NCI-H2081 (cell line): ENCODE results near the gene CEP72.
"Not testable (repeated sequence)": the region's sequence is repeated elsewhere in the genome, so short reads cannot be mapped to it uniquely, and the experiment has no call there.

ENCODE experiments used
- DNase-seq, 2 experiments: peaks; one replicate each; lab custom pipeline; 2025; lab: John Stamatoyannopoulos, UW

Gene CEP72

GRCh38 chr5:672329-673160, 60.4 kb downstream of the CEP72 start:
- DNase-seq = peak; percentile 98 to 99

- no peak for DNase-seq
Measured at GRCh38 chr5:673161-673830, 61.2 kb downstream of the CEP72 start.

DNA sequence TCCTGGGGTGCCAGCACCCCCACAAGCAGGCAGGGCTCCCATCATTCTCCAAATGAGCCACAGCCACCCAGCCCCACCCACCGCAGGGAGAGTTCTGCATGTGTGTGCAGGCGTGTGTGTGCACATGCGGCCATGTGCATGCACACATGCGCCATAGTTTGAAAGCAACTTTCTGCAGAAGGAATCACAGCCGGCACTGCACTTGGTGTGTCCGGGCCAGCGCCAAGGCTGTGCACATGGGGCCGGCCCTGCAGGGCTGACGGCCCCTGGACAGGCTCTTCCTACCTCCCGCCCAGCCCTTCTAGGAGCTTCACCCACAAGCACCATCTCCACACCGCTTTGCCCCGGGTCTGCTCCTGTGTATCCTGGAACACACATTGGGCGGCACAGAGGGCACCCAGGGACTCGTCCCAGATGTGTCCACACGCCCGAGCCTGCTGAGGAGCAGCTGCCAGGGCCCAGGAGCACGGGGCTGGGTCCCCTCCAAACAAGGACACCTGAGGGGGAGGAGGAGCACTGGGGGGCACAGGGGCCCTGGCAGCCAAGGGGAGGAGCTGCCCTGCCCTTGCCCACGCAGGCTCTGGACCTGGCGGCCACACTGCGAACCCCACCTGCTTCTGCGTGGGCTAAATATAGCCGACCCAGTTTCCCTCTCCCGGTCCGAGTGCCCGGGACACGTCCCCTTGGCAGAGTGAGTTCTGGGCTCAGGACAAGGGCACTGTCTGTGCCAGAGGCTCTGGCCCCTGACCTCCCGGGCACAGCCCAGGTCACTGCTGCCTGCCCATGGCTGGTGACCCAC, 61.9 kb downstream of the CEP72 start:
- no peak for DNase-seq

DNA sequence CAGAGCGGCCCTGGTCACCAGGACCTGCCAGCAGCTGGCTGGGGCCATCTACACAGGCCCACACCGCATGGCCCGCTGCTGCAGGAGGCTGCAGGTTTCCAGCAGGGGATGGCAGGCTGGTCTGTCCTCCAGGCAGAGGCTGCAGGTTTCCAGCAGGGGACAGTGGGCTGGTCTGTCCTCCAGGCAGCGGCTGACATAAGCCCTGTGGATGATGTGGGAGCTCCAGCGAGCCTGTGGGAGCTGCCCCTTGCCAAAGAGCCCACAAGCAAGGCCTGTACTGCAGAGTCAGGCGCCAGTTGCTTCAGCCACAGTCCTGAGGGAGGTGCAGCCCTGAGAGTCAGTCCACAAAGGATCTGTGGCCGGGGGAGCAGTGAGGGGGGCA, 62.5 kb downstream of the CEP72 start:
- no peak for DNase-seq

DNA sequence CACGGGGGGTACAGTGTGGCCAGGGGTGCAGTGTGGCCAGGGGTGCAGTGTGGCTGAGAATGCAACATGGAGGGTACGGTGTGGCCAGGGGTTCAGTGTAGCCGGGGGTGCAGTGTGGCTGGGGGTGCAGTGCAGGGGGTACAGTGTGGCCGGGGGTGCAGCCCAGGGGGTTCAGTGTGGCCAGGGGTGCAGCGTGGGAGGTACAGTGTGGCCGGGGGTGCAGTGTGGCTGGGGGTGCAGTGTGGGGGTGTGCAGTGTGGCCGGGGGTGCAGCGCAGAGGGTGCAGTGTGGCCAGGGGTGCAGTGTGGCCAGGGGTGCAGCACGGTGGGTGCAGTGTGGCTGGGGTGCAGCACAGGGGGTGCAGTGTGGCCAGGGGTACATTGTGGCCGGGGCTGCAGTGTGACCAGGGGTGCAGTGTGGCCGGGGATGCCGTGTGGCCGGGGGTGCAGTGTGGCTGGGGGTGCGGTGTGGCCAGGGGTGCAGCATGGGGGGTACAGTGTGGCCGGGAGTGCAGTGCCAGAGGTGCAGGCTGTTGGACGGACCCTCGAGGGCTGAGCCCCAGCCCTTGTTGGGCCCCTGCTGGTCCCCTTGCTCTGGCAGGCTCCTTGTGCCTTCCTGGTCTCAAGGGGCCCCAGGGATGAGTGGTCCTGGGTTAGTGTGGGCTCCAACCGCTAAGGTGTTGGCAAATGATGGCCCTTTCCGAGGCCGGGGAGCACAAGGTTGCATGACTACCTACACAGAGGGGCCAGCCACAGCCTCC, 63.2 kb downstream of the CEP72 start:
- DNase-seq = no peak

- DNase-seq = no peak
Measured at GRCh38 chr5:675871-676698, 63.9 kb downstream of the CEP72 start.

DNA sequence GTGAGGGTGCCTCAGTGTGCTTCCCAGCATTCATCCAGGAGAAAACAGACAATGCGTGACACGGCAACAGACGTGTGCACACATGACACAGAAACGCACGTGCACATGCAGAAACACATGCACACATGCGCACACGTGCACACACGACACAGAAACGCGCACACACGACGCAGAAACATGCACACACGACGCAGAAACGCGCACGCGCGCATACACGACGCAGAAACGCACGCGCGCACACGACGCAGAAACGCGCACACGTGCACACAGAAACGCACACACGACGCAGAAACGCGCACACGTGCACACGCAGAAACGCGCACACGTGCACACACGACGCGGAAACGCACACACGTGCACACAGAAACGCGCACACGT, 64.5 kb downstream of the CEP72 start:
- no peak for DNase-seq

DNA sequence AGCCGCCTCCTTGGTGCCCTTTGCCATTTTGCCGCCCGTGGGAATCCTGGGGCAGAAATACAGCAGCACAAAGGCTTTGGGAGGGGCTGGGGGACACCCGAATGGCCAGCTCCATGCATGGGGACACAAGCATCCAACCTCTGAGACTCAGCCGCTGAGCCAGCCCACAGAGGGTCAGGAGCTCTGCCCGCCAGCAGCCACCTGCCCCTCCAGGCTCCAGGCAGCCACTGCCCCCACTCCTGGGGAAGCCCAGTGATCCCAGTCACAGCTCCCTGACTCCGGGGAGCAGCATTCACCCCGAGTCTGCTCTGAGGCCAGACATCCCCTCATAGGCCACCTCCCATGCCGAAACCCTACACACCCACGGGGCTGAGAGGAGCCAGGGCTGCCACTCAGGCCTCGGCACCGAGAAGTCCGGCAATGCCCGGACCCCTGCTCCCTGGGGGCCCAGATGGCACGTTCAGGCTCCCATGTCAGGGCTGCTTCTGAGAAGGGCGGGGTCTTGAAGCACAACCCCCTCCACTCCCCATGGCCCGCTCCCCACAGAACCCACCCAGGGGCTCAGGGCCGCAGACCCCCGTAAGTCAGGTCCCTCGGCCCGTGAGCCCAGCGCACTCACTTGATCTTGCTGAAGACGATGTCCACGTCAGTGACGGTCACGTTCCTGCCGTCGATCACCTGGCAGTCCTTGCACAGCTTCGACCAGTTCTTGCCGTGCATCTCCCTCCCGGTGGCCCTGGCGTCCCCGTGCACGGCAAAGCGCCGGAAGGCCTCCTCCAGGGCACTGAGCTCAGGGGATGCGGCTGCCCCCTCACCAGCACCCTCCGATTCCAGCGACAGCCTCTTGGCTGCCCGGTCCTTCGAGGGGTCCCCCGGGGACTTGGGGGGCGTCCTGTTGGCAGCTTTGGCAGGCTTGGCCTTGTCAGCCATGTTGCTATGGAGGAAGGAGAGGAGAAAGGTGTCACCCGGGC, 65.3 kb downstream of the CEP72 start:
- DNase-seq = no peak

DNA sequence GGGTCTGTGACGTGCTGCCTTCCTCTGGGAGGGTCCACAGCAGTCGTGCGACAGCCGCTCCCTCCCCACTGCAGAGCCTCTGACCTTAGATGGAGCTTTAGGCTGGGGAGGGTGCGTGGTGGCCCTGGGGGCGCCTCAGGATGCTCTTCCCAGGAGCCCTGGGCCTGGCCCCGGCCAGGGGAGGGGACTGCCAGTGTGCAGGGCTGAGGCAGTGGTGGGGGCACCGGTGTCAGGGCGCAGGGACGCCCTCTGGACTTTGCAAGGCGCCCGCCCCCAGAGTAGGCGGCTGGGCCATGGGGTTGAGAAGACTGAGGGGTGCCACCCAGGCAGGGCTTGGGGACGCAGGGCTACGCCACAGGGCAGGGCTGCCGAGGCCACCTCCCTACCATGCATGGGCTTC, 66.4 kb downstream of the CEP72 start:
- not testable (repeated sequence) for DNase-seq

GRCh38 chr5:679166-679895, 67.2 kb downstream of the CEP72 start:
- DNase-seq = not testable (repeated sequence)

DNA sequence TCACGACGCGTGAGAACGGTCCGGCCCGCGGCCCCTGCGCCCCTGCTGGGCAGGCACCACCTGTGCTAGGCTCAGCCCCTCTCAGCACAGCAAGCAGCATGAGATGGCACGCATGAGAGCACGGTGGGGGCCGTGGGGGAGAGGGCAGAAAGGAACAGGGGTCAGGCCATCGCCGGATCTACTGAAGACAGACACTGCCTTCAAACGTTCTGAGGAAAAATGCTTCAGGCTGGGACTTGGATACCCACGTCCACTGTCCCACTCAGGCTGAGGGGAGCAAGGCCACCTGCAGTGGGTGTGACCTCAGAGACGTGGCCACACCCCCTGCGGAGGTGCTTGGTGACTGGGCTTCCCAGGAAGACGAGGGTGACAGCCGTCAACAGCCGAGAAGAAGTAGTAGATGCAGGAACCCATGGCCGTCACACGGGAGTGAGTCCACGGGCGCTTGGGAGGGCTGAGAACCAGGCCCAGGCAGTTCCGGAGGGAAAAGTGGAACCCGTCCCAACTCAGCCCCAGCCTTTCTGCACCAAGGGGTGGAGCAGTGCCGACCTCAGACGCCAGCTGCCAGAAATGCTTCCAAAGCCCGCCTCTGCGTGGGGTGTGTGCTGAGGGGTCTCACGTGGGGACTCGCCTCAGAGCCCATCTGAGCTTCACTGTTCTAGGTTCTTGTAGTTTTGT, 68.1 kb downstream of the CEP72 start:
- DNase-seq = not testable (repeated sequence)

GRCh38 chr5:680836-681235, 68.7 kb downstream of the CEP72 start:
- not testable (repeated sequence) for DNase-seq

GRCh38 chr5:681317-682191, 69.4 kb downstream of the CEP72 start:
- DNase-seq = not testable (repeated sequence)

DNA sequence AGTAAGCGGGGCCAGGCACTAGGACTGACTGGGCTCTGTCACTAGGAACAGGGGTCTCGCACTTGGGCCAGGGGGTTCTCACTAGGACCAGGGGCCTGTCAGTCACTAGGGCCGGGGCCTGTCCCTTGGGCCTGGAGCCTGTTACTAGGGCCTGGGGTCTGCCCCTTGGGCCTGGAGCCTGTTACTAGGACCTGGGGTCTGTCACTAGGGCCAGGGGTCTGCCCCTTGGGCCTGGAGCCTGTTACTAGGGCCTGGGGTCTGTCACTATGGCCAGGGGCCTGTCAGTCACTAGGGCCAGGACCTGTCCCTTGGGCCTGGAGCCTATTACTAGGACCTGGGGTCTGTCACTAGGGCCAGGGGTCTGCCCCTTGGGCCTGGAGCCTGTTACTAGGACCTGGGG, 70.1 kb downstream of the CEP72 start:
- DNase-seq = not testable (repeated sequence)

DNA sequence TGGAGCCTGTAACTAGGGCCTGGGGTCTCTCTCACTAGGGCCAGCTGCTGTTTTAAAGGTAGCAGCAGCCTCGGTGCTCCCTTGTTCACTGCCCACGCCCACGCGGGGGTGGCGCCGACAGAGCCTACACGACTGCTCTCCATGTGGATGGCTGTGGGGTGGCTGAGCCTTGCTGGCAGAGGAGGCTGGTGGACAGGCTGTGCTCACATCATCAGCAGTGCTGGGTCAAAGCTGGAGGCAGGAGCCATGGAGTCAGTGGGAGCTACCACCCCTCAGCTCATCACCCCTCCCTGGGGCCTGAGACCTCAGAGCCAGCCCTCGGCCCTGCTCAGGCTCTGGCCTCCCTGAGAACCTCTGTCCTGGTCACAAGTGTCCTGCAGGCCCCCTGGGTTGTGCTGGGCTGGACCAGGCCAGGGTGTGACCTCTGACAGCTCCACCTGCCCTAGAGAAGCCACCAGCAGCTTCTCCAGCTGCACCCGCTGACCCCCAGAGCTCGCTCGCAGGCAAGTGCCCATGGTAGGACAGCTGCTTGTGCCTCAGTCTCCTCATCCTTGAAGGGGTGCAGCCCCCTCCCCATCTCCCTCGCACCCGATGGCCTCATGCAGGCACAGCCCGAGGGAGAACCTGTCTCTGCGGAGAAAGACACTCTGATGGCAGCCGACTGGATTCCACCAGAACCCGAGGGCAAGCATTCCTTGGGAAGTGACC, 70.7 kb downstream of the CEP72 start:
- DNase-seq = not testable (repeated sequence)

DNA sequence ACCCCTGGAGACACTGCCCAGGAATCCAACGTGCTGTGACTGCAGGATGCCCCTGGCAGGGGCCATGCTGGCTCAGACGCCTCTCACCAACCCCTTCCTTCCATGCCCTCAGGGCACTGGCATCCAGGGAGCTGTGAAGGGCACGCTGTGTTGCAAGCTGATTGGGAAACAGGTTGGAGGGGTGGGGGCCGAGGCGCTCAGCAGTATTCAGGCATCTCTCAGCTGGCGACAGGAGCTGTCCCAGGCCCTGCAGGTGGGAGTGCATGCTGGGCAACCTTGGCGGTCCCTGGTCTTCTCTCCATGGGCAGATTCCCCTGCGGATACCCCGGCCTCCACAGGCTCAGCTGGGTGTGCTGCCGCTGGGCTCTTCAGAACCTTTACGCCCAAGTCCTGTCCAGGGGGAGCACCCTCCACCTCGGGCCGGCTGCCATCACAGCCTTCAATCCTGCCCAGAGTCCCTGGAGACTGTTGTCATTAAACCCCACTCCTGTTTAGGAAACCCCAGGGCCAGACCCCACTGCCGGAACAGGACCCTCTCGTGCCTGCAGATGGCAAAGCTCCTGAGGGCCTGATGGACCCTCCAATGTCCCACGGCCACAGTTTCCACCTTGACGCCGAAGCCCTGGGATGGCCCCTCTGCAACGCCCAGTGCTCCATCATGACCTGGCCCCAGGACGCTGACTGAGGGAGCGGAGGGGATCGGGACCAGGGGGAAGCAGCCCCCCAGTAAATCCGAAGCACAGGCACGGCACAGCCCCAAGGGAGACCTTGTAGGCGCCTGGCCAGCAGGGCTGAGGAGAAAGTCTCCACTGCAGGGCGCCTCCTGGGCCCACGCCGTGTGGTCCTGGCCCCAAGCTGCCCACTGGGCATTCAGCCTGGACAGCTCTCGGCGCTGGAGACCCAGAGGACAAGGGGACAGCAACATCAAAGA, 71.7 kb downstream of the CEP72 start:
- no peak for DNase-seq
